ENCODE data around the gene CES4A.

- TF ChIP-seq, protein P1, sequence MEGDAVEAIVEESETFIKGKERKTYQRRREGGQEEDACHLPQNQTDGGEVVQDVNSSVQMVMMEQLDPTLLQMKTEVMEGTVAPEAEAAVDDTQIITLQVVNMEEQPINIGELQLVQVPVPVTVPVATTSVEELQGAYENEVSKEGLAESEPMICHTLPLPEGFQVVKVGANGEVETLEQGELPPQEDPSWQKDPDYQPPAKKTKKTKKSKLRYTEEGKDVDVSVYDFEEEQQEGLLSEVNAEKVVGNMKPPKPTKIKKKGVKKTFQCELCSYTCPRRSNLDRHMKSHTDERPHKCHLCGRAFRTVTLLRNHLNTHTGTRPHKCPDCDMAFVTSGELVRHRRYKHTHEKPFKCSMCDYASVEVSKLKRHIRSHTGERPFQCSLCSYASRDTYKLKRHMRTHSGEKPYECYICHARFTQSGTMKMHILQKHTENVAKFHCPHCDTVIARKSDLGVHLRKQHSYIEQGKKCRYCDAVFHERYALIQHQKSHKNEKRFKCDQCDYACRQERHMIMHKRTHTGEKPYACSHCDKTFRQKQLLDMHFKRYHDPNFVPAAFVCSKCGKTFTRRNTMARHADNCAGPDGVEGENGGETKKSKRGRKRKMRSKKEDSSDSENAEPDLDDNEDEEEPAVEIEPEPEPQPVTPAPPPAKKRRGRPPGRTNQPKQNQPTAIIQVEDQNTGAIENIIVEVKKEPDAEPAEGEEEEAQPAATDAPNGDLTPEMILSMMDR (IDR thresholded peaks at IDR 0.05; ENCODE audit: insufficient read depth, low read depth, low read length) = no peak
- TF ChIP-seq EZH2 (IDR thresholded peaks at IDR 0.05; ENCODE audit: insufficient read depth, low read length) = no peak
These were observed 11.6 kb upstream of the CES4A start for GRCh38 chr16:66976746-66977145.

Data from astrocyte (in vitro differentiated cells and primary cell).